Left renal pelvis (tissue), 4 donors: Measurements from ENCODE around the gene LGALS1. TPM values are rescaled to one million over a fixed set of nuclear protein-coding genes. Genes with fewer than 3 reads are reported as not detected.
"Not testable (repeated sequence)": the region's sequence is repeated elsewhere in the genome, so short reads cannot be mapped to it uniquely, and the experiment has no call there.

Experiments used
- DNase-seq, 4 donors: peaks; one replicate each; pipeline ENCODE4 v3.0.0-alpha.2; 2013; ENCODE audit warnings: low read depth in 4 of 4, low spot score in 3 of 4
- polyA plus RNA-seq, 4 donors: library from polyadenylated mRNA; unstranded; fragments of 120-200 nt; gene quantifications; one replicate each; pipeline ENCODE4 v1.2.1, GENCODE V29; 2013; ENCODE audit not compliant: insufficient read length in 4 of 4

The LGALS1 gene
- polyA plus RNA-seq, 4 donors = 391 to 1,057 (median 412) TPM

DNA sequence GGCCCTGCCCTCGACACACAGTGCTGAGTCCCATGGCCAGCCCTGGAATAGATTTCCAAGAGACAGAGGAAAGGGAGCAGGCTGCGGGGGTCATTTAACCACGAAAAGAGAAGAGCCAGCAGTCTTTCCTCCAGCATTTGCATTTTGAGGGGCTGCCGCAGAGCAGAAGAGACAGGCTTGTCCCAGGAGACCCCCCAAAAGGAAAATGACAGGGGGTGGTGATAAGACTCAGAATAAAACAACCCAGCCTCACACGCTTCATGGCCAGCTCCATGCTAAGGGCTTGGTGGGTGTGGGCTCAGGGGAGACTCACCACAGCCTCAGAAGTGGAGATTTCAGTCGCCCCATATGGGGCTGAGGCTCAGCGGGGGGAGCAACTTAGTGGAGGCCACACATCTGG is 38.3 kb downstream of the LGALS1 start:
- DNase-seq = no peak

DNA sequence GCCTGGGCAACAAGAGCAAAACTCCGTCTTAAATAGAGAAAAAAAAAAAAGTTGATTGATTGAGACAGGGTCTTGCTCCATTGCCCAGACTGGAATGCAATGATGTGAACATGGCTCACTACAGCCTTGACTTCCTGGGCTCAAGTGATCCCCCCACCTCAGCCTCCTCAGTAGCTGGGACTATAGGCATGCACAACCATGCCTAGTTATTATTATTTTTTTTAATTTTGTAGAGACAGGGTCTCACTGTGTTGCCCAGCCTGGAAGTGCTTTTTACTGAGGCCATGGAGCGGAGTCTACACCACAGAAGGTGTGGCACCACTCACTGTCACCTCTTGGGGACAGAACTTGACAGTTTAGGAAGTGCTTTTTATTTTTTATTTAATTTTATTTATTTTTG is 39.2 kb downstream of the LGALS1 start:
- DNase-seq = no peak

DNA sequence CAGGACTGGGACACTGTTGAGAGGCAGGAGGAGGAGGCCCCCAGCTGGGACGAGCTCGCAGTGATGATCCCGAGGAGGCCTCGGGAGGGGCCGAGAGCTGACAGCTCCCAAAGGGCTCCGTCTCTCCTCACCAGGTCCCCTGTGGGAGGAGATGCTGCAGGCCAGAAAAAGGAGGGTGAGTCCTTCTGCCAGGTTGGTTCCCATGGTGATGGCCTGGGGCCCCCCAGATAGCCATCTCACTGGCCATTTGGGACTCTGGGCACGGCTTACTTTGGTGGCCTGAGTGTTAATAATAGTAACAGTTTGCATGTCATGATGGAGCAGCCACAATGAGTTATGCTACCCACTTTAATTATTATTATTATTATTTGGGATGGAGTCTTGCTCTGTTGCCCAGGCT is 40.3 kb downstream of the LGALS1 start:
- no peak for DNase-seq

DNA sequence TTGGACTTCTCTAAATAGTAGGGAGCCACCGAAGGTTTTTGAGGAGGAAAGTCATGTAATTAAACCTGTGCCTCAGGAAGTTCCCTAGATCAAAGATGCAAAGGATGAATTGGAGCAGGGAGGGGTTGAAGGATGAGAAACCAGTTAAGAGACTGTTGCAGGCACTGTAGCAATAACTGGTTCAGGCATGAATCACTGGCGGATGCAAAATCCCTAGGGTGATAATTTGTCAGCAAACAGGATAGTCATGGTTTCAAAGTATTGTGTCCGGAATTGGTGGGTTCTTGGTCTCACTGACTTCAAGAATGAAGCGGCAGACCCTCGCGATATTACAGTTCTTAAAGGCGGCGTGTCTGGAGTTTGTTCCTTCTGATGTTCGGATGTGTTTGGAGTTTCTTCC is 41.3 kb downstream of the LGALS1 start:
- no peak for DNase-seq

DNA sequence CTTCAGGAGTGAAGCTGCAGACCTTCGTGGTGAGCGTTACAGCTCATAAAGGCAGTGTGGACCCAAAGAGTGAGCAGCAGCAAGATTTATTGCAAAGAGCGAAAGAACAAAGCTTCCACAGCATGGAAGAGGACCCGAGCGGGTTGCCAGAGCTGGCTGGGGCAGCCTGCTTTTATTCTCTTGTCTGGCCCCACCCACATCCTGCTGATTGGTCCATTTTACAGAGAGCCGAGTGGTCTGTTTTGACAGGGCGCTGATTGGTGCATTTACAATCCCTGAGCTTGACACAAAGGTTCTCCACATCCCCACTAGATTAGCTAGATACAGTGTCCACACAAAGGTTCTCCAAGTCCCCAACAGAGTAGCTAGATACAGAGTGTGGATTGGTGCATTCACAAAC is 41.8 kb downstream of the LGALS1 start:
- DNase-seq = not testable (repeated sequence)

DNA sequence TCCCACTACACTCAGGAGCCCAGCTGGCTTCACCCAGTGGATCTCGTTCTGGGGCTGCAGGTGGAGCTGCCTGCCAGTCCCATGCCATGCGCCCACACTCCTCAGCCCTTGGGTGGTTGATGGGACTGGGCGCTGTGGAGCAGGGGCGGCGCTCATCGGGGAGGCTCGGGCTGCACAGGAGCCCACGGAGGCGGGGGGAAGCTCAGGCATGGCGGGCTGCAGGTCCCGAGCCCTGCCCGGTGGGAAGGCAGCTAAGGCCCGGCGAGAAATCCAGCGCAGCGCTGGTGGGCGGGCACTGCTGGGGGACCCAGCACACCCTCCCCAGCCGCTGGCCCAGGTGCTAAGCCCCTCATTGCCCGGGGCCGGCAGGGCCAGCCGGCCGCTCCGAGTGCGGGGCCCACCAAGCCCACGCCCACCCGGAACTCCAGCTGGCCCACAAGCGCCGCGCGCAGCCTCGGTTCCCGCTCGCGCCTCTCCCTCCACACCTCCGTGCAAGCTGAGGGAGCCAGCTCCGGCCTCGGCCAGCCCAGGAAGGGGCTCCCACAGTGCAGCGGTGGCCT is 42.4 kb downstream of the LGALS1 start:
- not testable (repeated sequence) for DNase-seq

DNA sequence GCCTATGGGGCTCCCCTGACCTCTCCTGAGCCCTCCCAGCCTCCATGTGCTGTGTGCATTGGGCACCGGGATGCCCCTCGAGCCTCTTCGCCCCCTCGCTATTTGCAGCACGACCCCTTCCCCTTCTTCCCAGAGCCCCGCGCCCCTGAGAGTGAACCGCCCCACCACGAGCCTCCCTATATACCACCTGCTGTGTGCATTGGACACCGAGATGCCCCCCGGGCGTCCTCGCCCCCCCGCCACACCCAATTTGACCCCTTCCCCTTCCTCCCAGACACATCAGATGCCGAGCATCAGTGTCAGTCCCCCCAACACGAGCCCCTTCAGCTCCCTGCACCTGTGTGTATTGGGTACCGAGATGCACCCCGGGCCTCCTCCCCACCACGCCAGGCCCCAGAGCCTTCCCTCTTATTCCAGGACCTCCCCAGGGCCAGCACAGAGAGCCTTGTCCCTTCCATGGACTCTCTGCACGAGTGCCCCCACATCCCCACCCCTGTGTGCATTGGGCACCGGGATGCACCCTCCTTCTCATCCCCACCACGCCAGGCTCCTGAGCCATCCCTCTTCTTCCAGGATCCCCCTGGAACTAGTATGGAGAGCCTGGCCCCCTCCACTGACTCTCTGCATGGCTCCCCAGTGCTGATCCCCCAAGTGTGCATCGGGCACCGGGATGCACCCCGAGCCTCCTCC is 50.3 kb downstream of the LGALS1 start:
- DNase-seq = no peak

DNA sequence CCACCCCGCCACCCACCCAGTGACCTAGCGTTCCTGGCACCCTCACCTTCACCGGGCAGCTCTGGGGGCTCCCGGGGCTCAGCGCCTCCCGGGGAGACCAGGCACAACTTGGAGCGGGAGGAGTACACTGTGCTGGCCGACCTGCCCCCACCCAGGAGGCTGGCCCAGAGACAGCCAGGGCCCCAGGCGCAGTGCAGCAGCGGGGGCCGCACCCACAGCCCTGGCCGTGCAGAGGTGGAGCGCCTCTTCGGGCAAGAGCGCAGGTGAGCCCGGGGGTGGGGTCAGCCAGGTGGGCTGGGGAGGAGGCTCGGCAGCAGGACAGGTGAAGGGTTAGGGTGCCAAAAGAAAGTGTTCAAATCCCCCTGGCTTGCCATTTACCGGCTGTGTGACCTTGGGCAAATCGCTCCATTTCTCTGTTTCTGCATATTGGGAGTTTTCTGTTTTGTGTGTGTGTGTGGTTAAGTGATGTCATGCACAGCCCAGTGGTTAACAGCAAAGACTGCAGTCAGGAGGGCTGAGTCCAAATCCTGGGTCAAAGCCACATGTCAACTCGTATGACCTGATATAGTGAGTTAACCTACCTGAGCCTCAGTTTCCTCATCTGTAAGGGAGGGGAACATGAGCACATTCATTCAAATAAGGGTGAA is 50.9 kb downstream of the LGALS1 start:
- DNase-seq = no peak

DNA sequence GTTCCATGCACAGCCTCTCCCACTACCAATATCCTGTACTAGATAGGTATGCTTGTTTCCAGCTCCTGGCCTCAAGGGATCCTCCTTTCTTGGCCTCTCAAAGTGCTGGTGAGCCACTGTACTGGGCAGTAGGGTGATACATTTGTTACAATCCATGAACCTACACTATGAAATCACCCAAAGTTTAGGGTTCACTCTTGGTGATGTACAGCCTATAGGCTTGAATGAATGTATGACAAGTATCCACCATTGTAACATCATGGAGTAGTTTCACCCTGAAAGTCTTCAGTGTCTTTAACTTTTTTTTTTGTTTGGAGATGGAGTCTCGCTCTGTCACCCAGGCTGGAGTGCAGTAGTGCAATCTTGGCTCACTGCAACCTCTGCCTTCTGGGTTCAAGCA is 53.2 kb downstream of the LGALS1 start:
- no peak for DNase-seq

Other genes starting within 250 kb of the LGALS1 start
- 1 to 10 TPM in 3 of 4 donors, under 1 TPM in 1; 0.54 to 5.3 (median 1.4) TPM for gene ELFN2, start 248.2 kb upstream of the LGALS1 start, polyA plus RNA-seq
- gene MFNG, start 189.3 kb upstream of the LGALS1 start, polyA plus RNA-seq = 10 to 100 TPM in 1 of 4 donors, 1 to 10 TPM in 3; 4.6 to 10.4 (median 8.1) TPM
- 10 to 100 TPM; 13.4 to 27.7 (median 16.6) TPM for gene CARD10, start 156.2 kb upstream of the LGALS1 start, polyA plus RNA-seq
- 10 to 100 TPM; 35.3 to 71.5 (median 53.8) TPM for gene CDC42EP1, start 115.2 kb upstream of the LGALS1 start, polyA plus RNA-seq
- gene LGALS2, start 95.5 kb upstream of the LGALS1 start, polyA plus RNA-seq = 10 to 100 TPM in 3 of 4 donors, 1 to 10 TPM in 1; 2.5 to 30.7 (median 27.6) TPM
- gene GGA1, start 66.8 kb upstream of the LGALS1 start, polyA plus RNA-seq = 10 to 100 TPM; 34.9 to 78.9 (median 47.2) TPM
- gene SH3BP1, start 36.0 kb upstream of the LGALS1 start, polyA plus RNA-seq = 10 to 100 TPM; 16.1 to 27.5 (median 24.1) TPM
- 10 to 100 TPM; 15.2 to 19.9 (median 17.9) TPM for gene PDXP, start 16.9 kb upstream of the LGALS1 start, polyA plus RNA-seq
- gene NOL12, start 10.7 kb downstream of the LGALS1 start, polyA plus RNA-seq = 10 to 100 TPM; 16.4 to 26.6 (median 17.4) TPM
- gene TRIOBP, start 21.4 kb downstream of the LGALS1 start, polyA plus RNA-seq = 10 to 100 TPM; 51.8 to 86.1 (median 61.4) TPM
- gene GCAT, start 132.3 kb downstream of the LGALS1 start, polyA plus RNA-seq = 10 to 100 TPM in 3 of 4 donors, 1 to 10 TPM in 1; 5.7 to 18.6 (median 12.5) TPM
- not detected for gene GALR3, start 147.7 kb downstream of the LGALS1 start, polyA plus RNA-seq
- 10 to 100 TPM; 12.4 to 30.9 (median 25.6) TPM for gene ANKRD54, start 168.7 kb downstream of the LGALS1 start, polyA plus RNA-seq
- gene EIF3L, start 173.8 kb downstream of the LGALS1 start, polyA plus RNA-seq = 1,000 to 10,000 TPM in 2 of 4 donors, 100 to 1,000 TPM in 2; 927 to 1,098 (median 1,031) TPM
- gene MICALL1, start 230.7 kb downstream of the LGALS1 start, polyA plus RNA-seq = 10 to 100 TPM; 17.4 to 28.2 (median 25.2) TPM